DOHH2 (cell line): ENCODE measurements around the gene AUTS2.

Experiments
- H3F3A ChIP-seq: fragments of 200-600 bp; sonication (generic), shearing (Covaris generic); 2 replicates; pipeline ENCODE4 v1.6.0; 2016; ENCODE audit warnings: antibody characterized with exemption, mild to moderate bottlenecking; ENCODE audit not compliant: control insufficient read depth, insufficient read depth
- H3K27ac ChIP-seq: fragments of 200-600 bp; sonication (generic); 2 replicates; pipeline ENCODE4 v1.5.1; 2014; ENCODE audit warnings: low read depth, mild to moderate bottlenecking, low read length, moderate library complexity
- H3K27me3 ChIP-seq: fragments of 200-600 bp; sonication (generic); 2 replicates; pipeline ENCODE4 v1.6.1; 2014; ENCODE audit warnings: mild to moderate bottlenecking, low read length, mixed read lengths; ENCODE audit not compliant: control insufficient read depth
- H3K36me3 ChIP-seq: fragments of 200-600 bp; sonication (generic); 2 replicates; pipeline ENCODE4 v1.6.1; 2014; ENCODE audit warnings: mild to moderate bottlenecking, low read length, moderate library complexity, mixed read lengths; ENCODE audit not compliant: control insufficient read depth
- H3K4me1 ChIP-seq: fragments of 200-600 bp; sonication (generic); 2 replicates; pipeline ENCODE4 v1.6.1; 2014; ENCODE audit warnings: mild to moderate bottlenecking, low read length, mixed read lengths; ENCODE audit not compliant: control insufficient read depth
- H3K4me2 ChIP-seq: fragments of 200-600 bp; sonication (generic); 2 replicates; pipeline ENCODE4 v1.6.0; 2014; ENCODE audit warnings: mild to moderate bottlenecking, low read length, moderate library complexity
- H3K4me3 ChIP-seq: fragments of 200-600 bp; sonication (generic); 2 replicates; pipeline ENCODE4 v1.5.1; 2014; ENCODE audit warnings: mild to moderate bottlenecking, low read length, mixed read lengths
- H3K79me2 ChIP-seq: fragments of 200-600 bp; sonication (generic); 2 replicates; pipeline ENCODE4 v1.6.1; 2014; ENCODE audit warnings: mild to moderate bottlenecking, low read length, mixed read lengths; ENCODE audit not compliant: control insufficient read depth
- H3K9me2 ChIP-seq: fragments of 200-600 bp; sonication (generic); replicated peaks from 2 replicates; pipeline ENCODE4 v1.6.1; 2014; ENCODE audit warnings: mild to moderate bottlenecking, low read length, mixed read lengths; ENCODE audit not compliant: control insufficient read depth
- H3K9me3 ChIP-seq: fragments of 200-600 bp; sonication (generic); 2 replicates; pipeline ENCODE4 v1.6.1; 2014; ENCODE audit warnings: antibody characterized with exemption, low read length, mixed read lengths; ENCODE audit not compliant: control insufficient read depth, insufficient read depth
- H4K20me1 ChIP-seq: fragments of 200-600 bp; sonication (generic); 2 replicates; pipeline ENCODE4 v1.6.0; 2014; ENCODE audit warnings: low read depth, mild to moderate bottlenecking, antibody characterized with exemption, low read length, moderate library complexity; ENCODE audit not compliant: control insufficient read depth, insufficient read depth
- EZH2phosphoT487 ChIP-seq: fragments of 200-600 bp; sonication (generic); IDR thresholded peaks from 2 replicates; pipeline ENCODE4 v1.6.1; 2017; ENCODE audit warnings: borderline replicate concordance, mild to moderate bottlenecking, antibody characterized with exemption, low read length, moderate library complexity, mixed read lengths
- TF ChIP-seq, protein P1 (sequence below): fragments of 200-600 bp; sonication (generic); IDR thresholded peaks from one replicate; pipeline ENCODE4 v1.5.1; 2014; ENCODE audit warnings: antibody characterized with exemption, mild to moderate bottlenecking, low read depth, low read length; ENCODE audit not compliant: poor library complexity, severe bottlenecking

AUTS2 gene

DNA sequence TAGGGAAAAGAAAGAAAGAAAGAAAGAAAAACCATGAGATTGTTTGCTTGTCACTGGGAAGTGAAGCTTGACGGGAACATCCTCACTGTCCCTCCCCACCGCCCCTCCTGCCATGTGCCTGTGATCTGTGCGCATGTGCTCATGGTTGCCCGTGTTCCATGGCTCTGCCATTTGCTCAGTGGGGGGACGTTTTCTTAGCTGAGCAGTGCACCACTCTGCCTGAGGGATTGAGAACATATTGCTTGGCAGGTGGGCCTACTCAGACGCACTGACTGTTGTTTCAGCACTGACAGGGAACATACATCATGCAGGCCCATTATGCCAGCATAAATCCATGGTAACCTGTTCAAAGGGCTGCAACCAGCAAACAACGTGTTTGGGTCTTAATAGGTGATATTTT lies 785.7 kb downstream of the AUTS2 start:
- no peaks in the 10 kb centered on the region for H3K9me3 ChIP-seq
- no peaks in the 10 kb centered on the region for H3K79me2 ChIP-seq
- H3K27ac ChIP-seq: no peak overlapping the region
- H3K27me3 ChIP-seq: no peaks in the 10 kb centered on the region
- TF ChIP-seq, protein P1, sequence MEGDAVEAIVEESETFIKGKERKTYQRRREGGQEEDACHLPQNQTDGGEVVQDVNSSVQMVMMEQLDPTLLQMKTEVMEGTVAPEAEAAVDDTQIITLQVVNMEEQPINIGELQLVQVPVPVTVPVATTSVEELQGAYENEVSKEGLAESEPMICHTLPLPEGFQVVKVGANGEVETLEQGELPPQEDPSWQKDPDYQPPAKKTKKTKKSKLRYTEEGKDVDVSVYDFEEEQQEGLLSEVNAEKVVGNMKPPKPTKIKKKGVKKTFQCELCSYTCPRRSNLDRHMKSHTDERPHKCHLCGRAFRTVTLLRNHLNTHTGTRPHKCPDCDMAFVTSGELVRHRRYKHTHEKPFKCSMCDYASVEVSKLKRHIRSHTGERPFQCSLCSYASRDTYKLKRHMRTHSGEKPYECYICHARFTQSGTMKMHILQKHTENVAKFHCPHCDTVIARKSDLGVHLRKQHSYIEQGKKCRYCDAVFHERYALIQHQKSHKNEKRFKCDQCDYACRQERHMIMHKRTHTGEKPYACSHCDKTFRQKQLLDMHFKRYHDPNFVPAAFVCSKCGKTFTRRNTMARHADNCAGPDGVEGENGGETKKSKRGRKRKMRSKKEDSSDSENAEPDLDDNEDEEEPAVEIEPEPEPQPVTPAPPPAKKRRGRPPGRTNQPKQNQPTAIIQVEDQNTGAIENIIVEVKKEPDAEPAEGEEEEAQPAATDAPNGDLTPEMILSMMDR: no peak
- TF ChIP-seq EZH2phosphoT487: no peak
- H3K4me3 ChIP-seq: no peak overlapping the region
- H3K9me2 ChIP-seq: no peaks in the 10 kb centered on the region
- H3K4me1 ChIP-seq: no peaks in the 10 kb centered on the region
- H3F3A ChIP-seq: no peaks in the 10 kb centered on the region
- H3K4me2 ChIP-seq: no peak overlapping the region
- H3K36me3 ChIP-seq: no peaks in the 10 kb centered on the region
- H4K20me1 ChIP-seq: no peaks in the 10 kb centered on the region

DNA sequence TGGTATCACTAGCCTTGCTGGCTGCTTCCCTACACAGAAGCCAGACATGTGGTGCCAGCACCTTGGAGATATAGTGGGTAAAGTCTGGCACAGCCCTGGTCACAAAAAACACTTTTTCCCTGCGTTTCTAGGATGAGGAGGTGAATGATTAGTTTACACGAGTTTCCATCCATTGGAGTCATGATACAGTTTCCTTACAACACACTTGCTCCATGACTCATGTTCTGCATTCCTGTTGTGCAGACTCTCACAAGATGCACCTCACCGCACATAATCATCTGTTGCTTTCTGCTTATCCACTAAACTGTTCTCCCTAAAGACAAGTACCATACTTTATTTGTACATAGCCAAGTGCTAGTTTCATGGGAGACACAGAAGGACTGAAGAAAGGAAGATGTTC lies 786.6 kb downstream of the AUTS2 start:
- H3K9me2 ChIP-seq: no peaks in the 10 kb centered on the region
- H3K4me3 ChIP-seq: no peak overlapping the region
- no peaks in the 10 kb centered on the region for H3K4me1 ChIP-seq
- H3K9me3 ChIP-seq: no peaks in the 10 kb centered on the region
- H3K4me2 ChIP-seq: no peak overlapping the region
- no peaks in the 10 kb centered on the region for H4K20me1 ChIP-seq
- no peak for TF ChIP-seq EZH2phosphoT487
- TF ChIP-seq, protein P1: no peak
- no peak overlapping the region for H3K27ac ChIP-seq
- no peaks in the 10 kb centered on the region for H3K79me2 ChIP-seq
- H3K27me3 ChIP-seq: no peaks in the 10 kb centered on the region
- H3F3A ChIP-seq: no peaks in the 10 kb centered on the region
- no peaks in the 10 kb centered on the region for H3K36me3 ChIP-seq

DNA sequence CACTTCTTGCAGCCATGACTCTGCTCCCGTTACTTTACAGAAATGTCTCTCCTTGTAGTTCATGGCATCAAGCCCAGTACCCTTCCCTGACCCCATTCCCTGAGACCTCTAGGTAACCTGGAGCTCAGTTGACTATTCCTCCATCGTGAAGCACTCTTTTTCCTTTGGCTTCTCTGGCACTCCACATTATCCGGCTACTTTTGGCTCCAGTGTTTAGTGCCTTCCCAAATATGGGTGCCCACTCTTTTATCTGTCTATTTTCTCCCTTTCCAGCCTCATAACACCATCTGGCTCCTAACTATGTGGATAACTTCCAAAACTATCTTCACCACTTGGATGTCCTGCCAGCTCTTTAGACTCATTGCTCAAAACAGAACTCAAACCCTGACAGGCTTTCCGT lies 788.9 kb downstream of the AUTS2 start:
- Histone ChIP-seq H3F3A (no peaks in the 10 kb centered on the region), H3K4me1 (no peaks in the 10 kb centered on the region), H4K20me1 (no peaks in the 10 kb centered on the region), H3K79me2 (no peaks in the 10 kb centered on the region), H3K4me2 (no peak overlapping the region), H3K27me3 (no peaks in the 10 kb centered on the region), H3K9me3 (no peaks in the 10 kb centered on the region), H3K27ac (no peak overlapping the region), H3K36me3 (no peaks in the 10 kb centered on the region), H3K9me2 (no peaks in the 10 kb centered on the region), H3K4me3 (no peak overlapping the region)
- TF ChIP-seq EZH2phosphoT487: no peak
- TF ChIP-seq, protein P1: no peak
